IPS-15b (cell line): ENCODE measurements around the gene BMPR1A.

Source experiments
- H3K27me3 ChIP-seq: one replicate; pipeline ENCODE4 v1.6.1; 2013; ENCODE audit warnings: low read length; ENCODE audit not compliant: control insufficient read depth, insufficient read depth
- H3K36me3 ChIP-seq: one replicate; pipeline ENCODE4 v1.6.1; 2013; ENCODE audit warnings: low read length; ENCODE audit not compliant: control insufficient read depth, insufficient read depth
- H3K4me1 ChIP-seq: one replicate; pipeline ENCODE4 v1.6.1; 2013; ENCODE audit warnings: mild to moderate bottlenecking, low read length; ENCODE audit not compliant: control insufficient read depth, insufficient read depth
- H3K4me3 ChIP-seq: one replicate; pipeline ENCODE4 v1.5.1; 2013; ENCODE audit warnings: low read depth, low read length
- H3K9ac ChIP-seq: one replicate; pipeline ENCODE4 v1.6.1; 2013; ENCODE audit warnings: low read depth, mild to moderate bottlenecking, low read length
- H3K9me3 ChIP-seq: one replicate; pipeline ENCODE4 v1.6.1; 2013; ENCODE audit warnings: mild to moderate bottlenecking, low read length; ENCODE audit not compliant: control insufficient read depth, insufficient read depth

Gene BMPR1A

DNA sequence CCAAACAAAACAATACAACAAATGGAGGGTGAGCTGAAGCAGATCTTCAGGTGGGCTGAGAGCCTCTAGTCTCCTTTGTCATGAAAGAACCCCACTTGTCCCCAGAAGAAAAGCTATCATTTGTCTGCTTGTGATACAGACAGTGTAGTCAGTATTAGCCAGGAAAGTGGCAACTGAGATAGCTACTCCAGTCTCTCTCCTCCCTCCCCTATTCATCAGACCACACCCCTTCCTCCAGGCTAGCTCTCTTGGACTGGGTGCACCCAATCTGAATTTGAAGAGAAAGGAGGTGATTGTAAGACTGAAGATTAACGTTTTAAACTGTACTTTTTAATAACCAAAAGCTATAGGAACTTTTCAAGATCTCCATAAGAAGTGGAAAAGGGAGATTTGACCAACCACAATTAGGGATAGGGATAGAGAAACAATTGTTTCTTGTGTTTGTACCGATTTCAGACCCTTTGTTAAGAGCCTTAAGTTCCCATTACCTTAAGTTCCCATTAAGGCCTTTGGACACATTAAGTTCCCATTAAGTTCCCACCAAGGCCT, 14.1 kb downstream of the BMPR1A start:
- Histone ChIP-seq H3K9ac (no peak overlapping the region), H3K27me3 (no peaks in the 10 kb centered on the region), H3K4me3 (no peak overlapping the region), H3K9me3 (no peaks in the 10 kb centered on the region), H3K4me1 (peaks cover 40% of the 10 kb centered on the region), H3K36me3 (no peaks in the 10 kb centered on the region)

DNA sequence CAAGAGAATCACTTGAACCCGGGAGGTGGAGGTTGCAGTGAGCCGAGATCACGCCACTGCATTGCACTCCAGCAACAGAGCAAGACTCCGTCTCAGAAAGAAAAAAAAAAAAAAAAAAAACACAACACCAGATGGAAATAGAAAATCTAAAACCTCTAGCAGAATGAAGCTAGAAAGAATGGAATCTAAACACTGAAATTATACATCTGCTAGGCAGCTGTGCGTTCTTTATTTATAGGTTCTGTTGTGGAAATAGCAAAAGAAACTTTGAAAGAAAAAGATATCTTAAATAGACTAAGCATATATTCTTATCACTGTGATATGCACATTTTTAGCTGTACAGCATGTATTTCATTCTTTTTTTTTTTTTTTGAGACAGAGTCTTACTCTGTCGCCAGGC, 17.1 kb downstream of the BMPR1A start:
- Histone ChIP-seq H3K4me1 (peaks cover 34% of the 10 kb centered on the region), H3K27me3 (no peaks in the 10 kb centered on the region), H3K36me3 (no peaks in the 10 kb centered on the region), H3K4me3 (no peak overlapping the region), H3K9ac (no peak overlapping the region), H3K9me3 (no peaks in the 10 kb centered on the region)

DNA sequence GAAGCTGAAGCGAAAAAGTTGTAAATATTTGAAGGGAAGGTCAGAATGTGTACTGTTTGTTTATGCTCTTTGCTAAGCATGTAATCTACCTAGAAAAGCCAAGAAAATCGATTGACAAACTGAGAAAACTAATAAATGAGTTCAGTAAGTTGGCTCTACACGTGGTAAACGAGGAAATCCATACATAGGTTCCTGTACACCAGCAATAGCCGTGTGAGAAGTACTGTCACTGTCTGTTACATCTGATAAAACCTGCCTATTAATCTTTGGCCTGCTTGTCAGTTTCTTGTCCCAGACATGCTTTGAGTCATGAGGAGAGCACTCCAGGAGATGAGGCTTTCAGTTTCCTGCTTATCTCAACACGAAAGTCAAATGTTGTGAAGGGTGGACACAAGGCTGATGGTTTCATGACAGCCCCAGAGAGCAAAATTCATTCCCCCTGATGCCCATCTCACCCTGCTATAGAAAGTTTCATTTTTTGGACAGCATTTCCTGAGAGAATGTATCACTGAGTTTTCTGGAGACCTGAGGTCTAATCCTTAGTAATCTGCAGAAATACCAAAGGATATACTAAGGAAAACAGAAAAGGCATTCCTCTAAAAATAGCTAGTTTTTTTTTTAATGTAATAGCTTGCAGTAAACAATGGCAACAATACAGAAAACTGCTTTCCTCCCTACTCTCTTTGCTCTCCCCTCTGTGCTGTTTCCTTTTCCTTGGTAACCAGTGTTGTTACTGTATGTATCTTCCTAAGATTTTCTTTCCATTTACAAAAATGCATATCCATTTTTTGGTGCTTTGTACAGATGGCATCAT, 18.8 kb downstream of the BMPR1A start:
- H3K36me3 ChIP-seq: no peaks in the 10 kb centered on the region
- H3K27me3 ChIP-seq: no peaks in the 10 kb centered on the region
- H3K4me1 ChIP-seq: peaks cover 18% of the 10 kb centered on the region
- no peak overlapping the region for H3K4me3 ChIP-seq
- H3K9ac ChIP-seq: no peak overlapping the region
- no peaks in the 10 kb centered on the region for H3K9me3 ChIP-seq

DNA sequence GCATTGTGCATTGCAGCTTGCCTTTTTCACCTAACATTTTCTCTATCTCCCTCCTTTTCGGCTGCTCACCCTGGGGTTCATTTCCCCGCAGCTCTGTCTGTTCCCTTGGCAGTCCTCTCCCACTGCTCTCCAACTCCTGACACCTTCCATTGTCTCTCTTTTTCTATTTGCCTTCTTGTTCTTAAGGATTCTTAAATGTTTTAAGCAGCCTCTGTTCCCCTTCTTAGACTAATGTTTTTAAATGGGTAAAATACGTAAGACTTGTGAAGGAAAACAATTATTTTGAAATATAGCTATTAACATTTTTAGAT, 19.4 kb downstream of the BMPR1A start:
- Histone ChIP-seq H3K9ac (no peak overlapping the region), H3K27me3 (no peaks in the 10 kb centered on the region), H3K4me1 (peaks cover 13% of the 10 kb centered on the region), H3K4me3 (no peak overlapping the region), H3K9me3 (no peaks in the 10 kb centered on the region), H3K36me3 (no peaks in the 10 kb centered on the region)

DNA sequence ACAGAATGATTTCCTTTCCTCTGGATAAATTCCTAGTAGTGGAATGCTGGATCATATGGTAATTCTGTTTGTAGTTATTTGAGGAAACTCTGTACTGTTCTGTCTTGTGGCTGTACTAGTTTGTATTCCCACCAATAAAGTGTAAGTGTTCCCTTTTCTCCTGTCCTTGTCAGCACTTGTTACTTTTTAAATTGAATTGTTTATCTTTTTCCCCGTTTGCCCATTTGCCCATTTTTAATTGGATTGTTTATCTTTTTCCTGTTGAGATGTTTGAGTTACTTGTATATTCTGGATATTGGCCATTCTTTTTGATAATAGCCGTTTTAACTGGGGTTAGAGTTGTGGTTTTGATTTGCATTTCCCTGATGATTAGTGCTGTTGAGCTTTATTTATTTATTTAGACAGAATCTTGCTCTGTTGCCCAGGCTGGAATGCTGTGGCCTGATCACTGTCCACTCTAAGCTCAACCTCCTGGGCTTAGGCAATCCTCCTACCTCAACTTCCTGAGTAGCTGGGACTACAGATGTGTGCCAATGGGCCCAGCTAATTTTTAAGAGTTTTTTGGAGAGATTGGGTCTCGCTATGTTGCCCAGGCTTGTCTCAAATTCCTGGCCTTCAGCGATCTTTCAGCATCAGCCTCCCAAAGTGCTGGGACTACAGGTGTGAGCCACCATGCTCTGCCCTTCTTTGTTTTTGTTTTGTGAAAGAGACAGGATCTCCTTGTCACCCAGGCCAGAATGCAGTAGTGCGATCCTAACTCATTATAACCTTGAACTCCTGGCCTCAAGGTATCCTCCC, 23.0 kb downstream of the BMPR1A start:
- Histone ChIP-seq H3K4me3 (no peak overlapping the region), H3K36me3 (no peaks in the 10 kb centered on the region), H3K27me3 (no peaks in the 10 kb centered on the region), H3K9ac (no peak overlapping the region), H3K4me1 (peaks cover 22% of the 10 kb centered on the region), H3K9me3 (no peaks in the 10 kb centered on the region)

DNA sequence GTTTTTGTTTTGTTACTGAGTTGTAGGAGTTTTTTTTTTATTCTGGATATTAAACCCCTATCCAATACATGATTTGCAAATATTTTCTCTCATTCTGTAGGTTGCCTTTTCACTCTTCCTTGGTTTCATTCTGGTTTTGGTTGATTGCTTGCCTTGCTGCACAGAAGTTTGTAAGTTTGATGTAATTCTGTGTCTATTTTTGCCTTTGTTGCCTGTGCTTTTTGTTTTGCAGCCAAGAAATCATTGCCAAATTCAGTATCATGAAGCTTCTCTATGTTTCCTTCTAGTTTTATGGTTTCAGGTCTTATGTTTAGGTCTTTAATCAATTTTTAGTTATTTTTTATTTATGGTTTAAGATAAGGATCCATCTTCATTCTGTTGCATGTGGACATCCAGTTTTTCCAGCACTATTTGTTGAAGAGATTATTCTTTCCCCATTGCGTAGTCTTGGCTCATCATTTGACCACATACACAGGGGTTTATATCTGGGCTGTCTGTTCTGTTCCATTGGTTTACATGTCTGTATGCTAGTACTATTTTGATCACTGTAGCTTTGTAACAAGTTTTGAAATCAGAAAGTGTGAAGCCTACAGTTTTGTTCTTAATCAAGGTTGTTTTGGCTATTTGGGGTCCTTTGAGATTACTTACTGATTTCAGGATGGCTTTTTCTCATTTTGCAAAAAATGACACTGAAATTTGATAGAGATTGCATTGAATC, 26.4 kb downstream of the BMPR1A start:
- Histone ChIP-seq H3K9ac (no peak overlapping the region), H3K4me1 (peaks cover 30% of the 10 kb centered on the region), H3K4me3 (no peak overlapping the region), H3K9me3 (no peaks in the 10 kb centered on the region), H3K36me3 (no peaks in the 10 kb centered on the region), H3K27me3 (no peaks in the 10 kb centered on the region)

DNA sequence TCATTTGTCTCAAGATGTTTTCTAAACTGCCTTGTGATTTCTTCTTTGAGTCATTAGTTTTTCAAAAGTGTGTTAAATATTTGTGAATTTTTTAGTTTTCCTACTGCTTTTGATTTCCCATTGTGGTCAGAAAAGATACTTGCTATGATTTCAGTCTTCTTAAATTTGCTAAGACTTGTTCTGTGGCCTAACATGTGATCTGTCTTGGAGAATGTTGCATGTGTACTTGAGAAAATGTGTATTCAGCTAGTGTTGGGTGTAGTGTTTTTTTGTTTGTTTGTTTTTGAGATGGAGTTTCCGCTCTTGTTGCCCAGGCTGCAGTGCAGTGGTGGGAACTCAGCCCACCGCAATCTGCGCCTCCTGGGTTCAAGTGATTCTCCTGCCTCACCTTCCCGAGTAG, 28.6 kb downstream of the BMPR1A start:
- no peak overlapping the region for H3K4me3 ChIP-seq
- no peaks in the 10 kb centered on the region for H3K27me3 ChIP-seq
- no peaks in the 10 kb centered on the region for H3K36me3 ChIP-seq
- H3K9me3 ChIP-seq: no peaks in the 10 kb centered on the region
- peaks cover 30% of the 10 kb centered on the region for H3K4me1 ChIP-seq
- no peak overlapping the region for H3K9ac ChIP-seq

DNA sequence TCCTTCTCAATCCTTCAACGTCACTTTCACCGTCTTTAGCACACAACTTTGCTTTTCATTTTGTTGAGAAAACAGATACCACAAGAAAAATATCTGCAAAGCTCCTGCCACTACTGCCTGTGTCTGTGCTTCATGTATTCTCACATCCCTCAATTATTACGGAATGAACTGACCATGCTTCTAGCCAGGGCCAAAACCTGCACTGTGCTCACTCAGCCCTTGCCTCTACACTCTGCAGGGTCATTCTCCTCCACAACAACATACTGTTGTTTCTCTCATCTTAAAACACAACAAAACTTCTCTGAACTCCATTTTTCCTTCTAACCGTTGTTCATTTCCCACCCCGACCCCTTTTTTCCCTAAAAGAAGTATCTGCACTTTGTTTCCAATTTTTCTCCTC, 29.5 kb downstream of the BMPR1A start:
- peak overlapping the region; percentile 19 for H3K4me3 ChIP-seq
- H3K4me1 ChIP-seq: peaks cover 30% of the 10 kb centered on the region
- H3K9me3 ChIP-seq: no peaks in the 10 kb centered on the region
- no peaks in the 10 kb centered on the region for H3K27me3 ChIP-seq
- H3K36me3 ChIP-seq: no peaks in the 10 kb centered on the region
- H3K9ac ChIP-seq: no peak overlapping the region

DNA sequence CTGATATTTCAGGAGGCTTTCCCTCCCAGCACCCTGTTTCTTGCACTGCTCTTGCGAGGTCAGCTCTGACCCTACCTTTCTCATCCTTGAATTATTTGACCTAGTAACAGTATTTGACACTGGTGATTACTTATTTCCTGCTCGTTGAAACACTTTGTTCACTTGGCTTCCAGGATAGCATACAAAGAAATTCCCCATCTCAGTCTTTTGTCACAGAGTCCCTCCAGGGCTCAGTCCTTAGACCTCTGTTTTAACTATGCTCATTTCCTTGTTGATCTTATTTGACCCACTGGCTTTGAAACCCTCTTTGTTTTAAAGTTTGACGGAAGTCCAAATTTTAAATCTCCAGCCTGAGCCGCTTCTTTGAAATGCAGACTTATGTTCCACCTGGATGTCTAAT, 29.9 kb downstream of the BMPR1A start:
- Histone ChIP-seq H3K9ac (no peak overlapping the region), H3K4me3 (no peak overlapping the region), H3K4me1 (peaks cover 30% of the 10 kb centered on the region), H3K9me3 (no peaks in the 10 kb centered on the region), H3K27me3 (no peaks in the 10 kb centered on the region), H3K36me3 (no peaks in the 10 kb centered on the region)

DNA sequence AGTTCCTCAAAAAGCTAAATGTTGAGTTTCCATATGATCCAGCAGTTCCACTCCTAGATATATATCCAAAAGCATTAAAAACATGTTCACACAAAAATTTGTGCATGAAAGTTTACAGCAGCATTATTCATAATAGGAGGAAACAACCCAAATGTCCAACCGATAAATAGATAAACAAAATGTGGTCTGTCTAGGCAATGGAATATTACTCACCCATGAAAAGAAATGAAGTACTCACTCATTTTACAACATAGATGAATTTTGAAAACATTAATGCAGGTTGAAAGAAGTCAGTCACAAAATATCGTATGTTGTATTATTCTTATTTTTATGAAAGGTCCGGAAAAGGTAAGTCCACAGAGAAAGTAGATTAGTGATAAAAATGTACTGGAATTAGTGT, 34.0 kb downstream of the BMPR1A start:
- Histone ChIP-seq H3K9me3 (no peaks in the 10 kb centered on the region), H3K9ac (no peak overlapping the region), H3K36me3 (no peaks in the 10 kb centered on the region), H3K4me3 (no peak overlapping the region), H3K27me3 (no peaks in the 10 kb centered on the region), H3K4me1 (peaks cover 19% of the 10 kb centered on the region)

DNA sequence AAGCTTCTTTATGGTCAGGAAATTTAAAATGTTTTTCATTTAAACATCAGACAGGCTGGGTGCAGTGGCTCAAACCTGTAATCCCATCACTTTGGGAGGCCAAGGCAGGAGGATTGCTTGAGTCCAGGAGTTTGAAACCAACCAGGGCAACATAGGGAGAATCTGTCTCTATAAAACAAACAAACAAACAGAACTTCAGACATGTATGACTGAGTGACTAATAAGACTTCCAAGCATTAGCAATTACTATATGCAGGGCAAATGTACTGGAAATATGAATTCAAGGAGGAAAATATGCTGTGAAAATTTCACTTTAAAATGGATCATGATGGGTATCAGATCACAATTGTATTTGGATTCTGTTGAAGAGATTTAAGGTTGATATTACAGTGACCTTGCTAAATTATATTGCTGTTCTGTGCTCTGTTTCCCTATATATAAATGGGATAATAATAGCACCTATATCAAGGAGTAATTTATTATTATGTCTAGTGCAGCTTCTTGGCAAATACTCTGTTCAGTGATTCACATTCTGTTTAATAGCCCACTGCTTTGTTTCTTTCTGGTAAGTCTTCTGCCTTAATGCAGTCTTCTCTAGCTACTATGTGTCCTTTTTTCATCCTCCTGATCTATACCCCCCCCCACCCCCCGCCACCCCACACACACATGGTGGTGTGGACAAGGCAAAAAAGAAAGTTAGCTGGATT, 36.2 kb downstream of the BMPR1A start:
- H3K9ac ChIP-seq: no peak overlapping the region
- no peaks in the 10 kb centered on the region for H3K36me3 ChIP-seq
- peaks cover 12% of the 10 kb centered on the region for H3K4me1 ChIP-seq
- no peak overlapping the region for H3K4me3 ChIP-seq
- H3K9me3 ChIP-seq: no peaks in the 10 kb centered on the region
- H3K27me3 ChIP-seq: no peaks in the 10 kb centered on the region
